Activated CD4-positive, alpha-beta memory T cell treated with anti-CD3 and anti-CD28 coated beads for 36 hours (primary cell): ENCODE measurements around the gene MAD1L1. TPM values are rescaled to one million over a fixed set of nuclear protein-coding genes. Genes with fewer than 3 reads are reported as not detected.

Experiments
- CTCF ChIA-PET: fragments of 350-600 bp; sonication (Branson Sonifier 250); formaldehyde crosslinking; loops from one replicate; lab custom pipeline; 2021; ENCODE audit warnings: antibody characterized with exemption, inconsistent platforms; lab: Charles Lee
- POLR2A ChIA-PET: fragments of 350-600 bp; sonication (Branson Sonifier 250); formaldehyde crosslinking; loops from one replicate; lab custom pipeline; 2021; ENCODE audit warnings: antibody characterized with exemption; lab: Charles Lee
- DNase-seq: peaks from one replicate; pipeline ENCODE4 v3.0.0-alpha.2; 2020
- H3K27ac Mint-ChIP-seq: one replicate; pipeline ENCODE4 v1.8.0; 2021; ENCODE audit warnings: mixed read lengths
- H3K27me3 Mint-ChIP-seq: one replicate; pipeline ENCODE4 v1.8.0; 2021; ENCODE audit warnings: mixed read lengths
- H3K36me3 Mint-ChIP-seq: one replicate; pipeline ENCODE4 v1.8.0; 2021; ENCODE audit warnings: mixed read lengths
- H3K4me1 Mint-ChIP-seq: one replicate; pipeline ENCODE4 v1.8.0; 2021; ENCODE audit warnings: low read depth, mixed read lengths
- H3K4me3 Mint-ChIP-seq: one replicate; pipeline ENCODE4 v1.8.0; 2021; ENCODE audit warnings: mild to moderate bottlenecking, mixed read lengths
- H3K9me3 Mint-ChIP-seq: one replicate; pipeline ENCODE4 v1.8.0; 2021; ENCODE audit warnings: mixed read lengths
- intact Hi-C: fragments of 100-400 bp; cut with micrococcal nuclease; formaldehyde crosslinking; loops from one replicate; pipeline ENCODE4 v1.15.1; 2023
- total RNA-seq, 2 experiments: library from RNA; stranded (reverse); gene quantifications; one replicate each; pipeline ENCODE4 v1.2.3, GENCODE V29; 2021

Gene MAD1L1
- total RNA-seq, 2 experiments from 2014 or later = 44.4 to 47.8 TPM

DNA sequence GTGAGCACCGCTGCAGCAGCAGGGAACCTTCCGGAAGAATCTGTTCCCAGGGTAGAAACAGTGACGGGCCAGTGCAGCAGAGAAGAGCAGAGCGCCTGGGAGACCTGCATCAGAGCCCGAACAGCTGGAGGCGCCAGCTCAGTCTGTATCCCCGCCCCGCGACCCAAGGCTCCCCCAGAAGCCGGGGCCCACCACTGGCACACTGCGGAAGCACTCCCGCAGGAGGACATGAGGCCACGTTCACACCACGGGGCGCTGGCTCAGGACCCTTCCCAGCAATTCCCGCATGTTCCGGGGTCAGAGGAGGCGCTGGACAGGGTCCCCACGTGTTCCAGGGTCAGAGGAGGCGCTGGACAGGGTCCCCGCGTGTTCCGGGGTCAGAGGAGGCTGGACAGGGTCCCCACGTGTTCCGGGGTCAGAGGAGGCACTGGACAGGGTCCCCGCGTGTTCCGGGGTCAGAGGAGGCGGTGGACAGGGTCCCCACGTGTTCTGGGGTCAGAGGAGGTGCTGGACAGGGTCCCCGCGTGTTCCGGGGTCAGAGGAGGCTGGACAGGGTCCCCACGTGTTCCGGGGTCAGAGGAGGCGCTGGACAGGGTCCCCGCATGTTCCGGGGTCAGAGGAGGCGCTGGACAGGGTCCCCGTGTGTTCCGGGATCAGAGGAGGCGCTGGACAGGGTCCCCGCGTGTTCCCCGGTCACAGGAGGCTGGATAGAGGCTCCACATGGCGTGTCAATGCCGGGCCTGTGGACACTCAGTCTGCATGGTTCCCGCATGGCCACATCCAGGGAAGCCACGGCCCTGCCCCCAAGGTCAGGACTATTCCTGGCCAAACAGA is 117.6 kb downstream of the MAD1L1 start:
- Mint-ChIP-seq H3K36me3 (peaks cover 1% of the 10 kb centered on the region), H3K27ac (no peak overlapping the region), H3K9me3 (no peaks in the 10 kb centered on the region), H3K4me3 (no peak overlapping the region), H3K4me1 (peaks cover 29% of the 10 kb centered on the region), H3K27me3 (no peaks in the 10 kb centered on the region)
- POLR2A ChIA-PET = no interaction called here
- CTCF ChIA-PET = no interaction called here
- no peak for DNase-seq
- intact Hi-C loops = no loop called here

DNA sequence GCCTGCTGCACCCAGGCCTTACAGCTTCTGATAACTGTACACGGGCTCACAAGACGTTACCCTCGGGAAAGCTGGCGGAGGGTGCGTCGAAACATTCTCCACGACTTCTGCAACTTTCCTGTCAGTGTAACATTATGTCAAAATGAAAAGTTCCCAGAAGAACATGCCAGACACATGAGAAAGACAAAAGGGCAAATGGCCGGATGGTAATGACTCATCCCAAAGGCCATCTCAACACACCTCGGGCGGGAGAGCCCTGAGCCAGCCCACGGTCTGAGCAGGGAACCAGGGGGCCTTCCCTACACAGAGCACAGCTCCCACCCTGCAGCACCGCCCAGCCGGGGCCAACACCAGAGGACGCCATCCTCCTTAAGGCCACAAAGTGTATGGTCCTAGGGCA is 118.7 kb downstream of the MAD1L1 start:
- ChIA-PET POLR2A (no interaction called here), CTCF (no interaction called here)
- Mint-ChIP-seq H3K9me3 (no peaks in the 10 kb centered on the region), H3K4me1 (peaks cover 31% of the 10 kb centered on the region), H3K36me3 (peaks cover 1% of the 10 kb centered on the region), H3K4me3 (no peak overlapping the region), H3K27ac (no peak overlapping the region), H3K27me3 (no peaks in the 10 kb centered on the region)
- no peak for DNase-seq
- intact Hi-C loops = no loop called here

DNA sequence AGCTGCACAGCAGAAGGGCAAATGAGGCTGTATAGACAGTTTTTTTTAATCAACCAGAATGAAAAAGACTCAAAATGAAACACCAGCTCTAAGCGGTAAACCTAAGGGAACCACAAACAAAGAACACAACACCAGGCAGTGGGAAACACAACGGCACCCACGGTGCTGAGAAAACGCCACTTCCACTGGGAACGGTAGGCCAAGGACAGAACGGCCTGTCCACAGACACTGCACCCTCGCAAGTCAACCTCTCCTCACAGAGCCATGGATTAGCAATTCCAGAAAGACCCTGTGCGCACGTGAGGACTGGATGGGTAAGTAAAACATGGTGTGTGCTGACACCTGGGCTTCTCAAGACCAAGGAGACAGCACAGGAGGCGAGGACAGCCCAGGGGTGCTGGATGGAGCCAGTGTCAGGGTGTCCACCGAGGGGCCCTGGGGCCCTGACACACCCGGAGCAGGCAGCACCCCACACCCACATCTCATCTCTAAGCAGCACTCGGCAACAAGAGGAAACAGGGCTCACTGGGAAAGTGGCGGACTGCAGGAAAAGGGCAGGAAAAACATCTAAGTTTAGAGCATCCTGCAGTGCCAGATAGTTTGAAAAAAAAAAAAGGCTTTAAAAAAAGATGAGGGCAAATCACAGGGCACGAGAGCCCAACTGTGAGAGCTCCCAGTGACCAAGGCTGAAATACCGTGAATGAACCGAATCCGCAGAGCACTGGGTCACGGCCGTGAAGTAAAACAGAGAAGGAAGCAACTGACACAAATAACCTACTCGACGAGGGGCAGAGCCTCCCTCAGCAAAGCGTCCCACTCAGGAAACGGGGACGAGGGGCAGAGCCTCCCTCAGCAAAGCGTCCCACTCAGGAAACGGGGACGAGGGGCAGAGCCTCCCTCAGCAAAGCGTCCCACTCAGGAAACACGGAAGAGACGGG is 120.2 kb downstream of the MAD1L1 start:
- H3K9me3 Mint-ChIP-seq = no peaks in the 10 kb centered on the region
- ChIA-PET CTCF (no interaction called here), POLR2A (no interaction called here)
- no peak for DNase-seq
- no peaks in the 10 kb centered on the region for H3K27me3 Mint-ChIP-seq
- H3K27ac Mint-ChIP-seq = peak overlapping the region; percentile 14
- H3K36me3 Mint-ChIP-seq = peaks cover 1% of the 10 kb centered on the region
- no peak overlapping the region for H3K4me3 Mint-ChIP-seq
- intact Hi-C loops = no loop called here
- peaks cover 31% of the 10 kb centered on the region for H3K4me1 Mint-ChIP-seq

DNA sequence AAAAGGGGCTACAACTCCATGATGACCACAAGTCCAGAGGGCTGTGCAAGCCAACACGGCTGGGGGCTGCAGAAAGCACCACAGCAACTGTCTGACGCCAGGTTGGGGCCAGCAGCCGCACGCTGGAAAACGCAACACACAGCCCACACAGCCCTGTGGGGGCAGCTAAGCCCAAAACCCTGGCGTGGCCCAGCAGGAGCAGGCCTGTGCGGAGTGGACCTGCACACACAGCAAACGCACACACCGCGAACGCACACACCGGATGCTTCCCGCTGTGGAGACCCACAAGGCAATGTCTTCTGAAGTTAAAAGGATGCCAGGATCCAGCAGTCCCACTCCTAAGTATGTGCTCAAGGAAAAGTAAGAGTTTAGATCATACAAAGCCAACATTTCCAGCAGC is 121.2 kb downstream of the MAD1L1 start:
- POLR2A ChIA-PET = no interaction called here
- intact Hi-C loops = no loop called here
- H3K27me3 Mint-ChIP-seq = no peaks in the 10 kb centered on the region
- CTCF ChIA-PET = no interaction called here
- H3K9me3 Mint-ChIP-seq = no peaks in the 10 kb centered on the region
- no peak overlapping the region for H3K4me3 Mint-ChIP-seq
- peaks cover 1% of the 10 kb centered on the region for H3K36me3 Mint-ChIP-seq
- peaks cover 31% of the 10 kb centered on the region for H3K4me1 Mint-ChIP-seq
- DNase-seq = no peak
- H3K27ac Mint-ChIP-seq = no peak overlapping the region

DNA sequence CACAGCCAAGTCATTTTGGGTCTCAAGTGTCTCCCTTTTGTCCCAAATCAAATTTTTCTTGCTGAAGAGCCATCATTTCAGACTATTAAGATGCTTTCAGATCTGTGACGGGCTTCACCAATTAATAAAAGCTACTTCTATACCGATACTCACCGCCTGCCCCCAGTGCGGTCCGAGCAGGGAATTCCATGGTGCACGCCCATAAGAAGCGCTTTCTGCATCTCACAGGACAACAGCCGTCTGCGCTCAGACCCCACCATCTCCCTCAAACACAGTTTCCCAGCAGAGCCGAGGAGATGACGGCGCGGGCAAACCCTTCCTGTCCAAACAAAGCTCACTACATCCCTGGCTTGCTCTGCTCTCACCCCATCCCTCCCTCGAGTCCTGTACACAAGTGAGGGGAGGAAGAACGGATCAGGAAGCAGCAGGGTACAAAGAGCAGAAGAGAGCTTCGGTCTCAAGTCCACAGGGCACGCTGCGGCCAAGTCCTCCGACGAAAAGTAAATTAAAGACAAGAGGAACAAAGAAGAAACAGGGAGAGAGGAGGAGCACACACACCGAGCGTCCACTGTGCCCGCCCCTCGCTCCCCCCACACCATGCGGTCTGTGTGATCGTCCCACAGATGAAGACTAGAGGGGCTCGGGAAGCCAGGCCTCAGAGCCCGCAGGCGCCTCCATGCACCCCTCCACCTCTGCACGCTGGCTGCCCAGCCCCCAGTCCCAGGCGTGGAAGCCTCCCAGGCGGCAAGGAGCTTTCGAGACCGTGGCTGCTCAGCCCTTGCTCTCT is 121.9 kb downstream of the MAD1L1 start:
- POLR2A ChIA-PET = no interaction called here
- H3K4me1 Mint-ChIP-seq = peaks cover 31% of the 10 kb centered on the region
- intact Hi-C loops = loop anchor here (1.0 kb wide), 1 partner anchor 92 kb away; no protein-coding TSS in a partner anchor
- no peak overlapping the region for H3K27ac Mint-ChIP-seq
- no peak for DNase-seq
- no peak overlapping the region for H3K4me3 Mint-ChIP-seq
- CTCF ChIA-PET = no interaction called here
- no peaks in the 10 kb centered on the region for H3K9me3 Mint-ChIP-seq
- no peaks in the 10 kb centered on the region for H3K27me3 Mint-ChIP-seq
- peaks cover 1% of the 10 kb centered on the region for H3K36me3 Mint-ChIP-seq

- Mint-ChIP-seq H3K27ac (peak overlapping the region; percentile 38), H3K27me3 (no peaks in the 10 kb centered on the region), H3K36me3 (peaks cover 1% of the 10 kb centered on the region), H3K4me1 (peaks cover 31% of the 10 kb centered on the region), H3K9me3 (no peaks in the 10 kb centered on the region), H3K4me3 (peak overlapping the region; percentile 21)
- peak; percentile 85 for DNase-seq
- intact Hi-C loops = loop anchor here (1.0 kb wide), 1 partner anchor 91 kb away; no protein-coding TSS in a partner anchor
- CTCF ChIA-PET = no interaction called here
- POLR2A ChIA-PET = no interaction called here
Observed at GRCh38 chr7:2109936-2110609, 122.7 kb downstream of the MAD1L1 start.

GRCh38 chr7:2109251-2109872 is 123.4 kb downstream of the MAD1L1 start:
- no peaks in the 10 kb centered on the region for H3K27me3 Mint-ChIP-seq
- no peaks in the 10 kb centered on the region for H3K9me3 Mint-ChIP-seq
- DNase-seq = no peak
- CTCF ChIA-PET = no interaction called here
- H3K4me1 Mint-ChIP-seq = peaks cover 34% of the 10 kb centered on the region
- intact Hi-C loops = no loop called here
- POLR2A ChIA-PET = no interaction called here
- H3K27ac Mint-ChIP-seq = no peak overlapping the region
- no peaks in the 10 kb centered on the region for H3K36me3 Mint-ChIP-seq
- no peak overlapping the region for H3K4me3 Mint-ChIP-seq

GRCh38 chr7:2108501-2109250 is 124.1 kb downstream of the MAD1L1 start:
- no peak overlapping the region for H3K4me3 Mint-ChIP-seq
- H3K27me3 Mint-ChIP-seq = no peaks in the 10 kb centered on the region
- DNase-seq = no peak
- H3K36me3 Mint-ChIP-seq = no peaks in the 10 kb centered on the region
- H3K4me1 Mint-ChIP-seq = peaks cover 41% of the 10 kb centered on the region
- ChIA-PET POLR2A (no interaction called here), CTCF (no interaction called here)
- H3K27ac Mint-ChIP-seq = no peak overlapping the region
- no peaks in the 10 kb centered on the region for H3K9me3 Mint-ChIP-seq
- intact Hi-C loops = no loop called here

DNA sequence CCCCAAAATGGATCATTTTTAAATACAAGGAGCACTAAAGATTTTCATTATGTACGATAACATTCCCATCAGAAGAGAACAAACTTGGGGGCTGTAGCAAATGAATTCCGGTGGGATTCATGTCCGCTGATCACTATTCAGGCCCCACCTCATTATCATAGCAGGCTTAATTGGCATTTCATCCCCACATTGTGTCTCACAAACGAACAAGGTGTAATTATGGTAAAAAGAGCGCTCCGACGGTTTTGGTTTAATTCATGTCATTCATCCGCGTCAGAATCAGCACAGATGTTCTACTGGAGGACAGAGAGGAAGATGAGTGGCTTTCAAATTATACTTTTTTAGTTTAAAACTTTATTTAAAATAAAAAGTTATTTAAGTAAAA is 124.7 kb downstream of the MAD1L1 start:
- H3K9me3 Mint-ChIP-seq = no peaks in the 10 kb centered on the region
- no peak overlapping the region for H3K27ac Mint-ChIP-seq
- ChIA-PET CTCF (no interaction called here), POLR2A (no interaction called here)
- H3K4me1 Mint-ChIP-seq = peaks cover 43% of the 10 kb centered on the region
- intact Hi-C loops = no loop called here
- no peaks in the 10 kb centered on the region for H3K27me3 Mint-ChIP-seq
- DNase-seq = no peak
- H3K4me3 Mint-ChIP-seq = no peak overlapping the region
- H3K36me3 Mint-ChIP-seq = no peaks in the 10 kb centered on the region

DNA sequence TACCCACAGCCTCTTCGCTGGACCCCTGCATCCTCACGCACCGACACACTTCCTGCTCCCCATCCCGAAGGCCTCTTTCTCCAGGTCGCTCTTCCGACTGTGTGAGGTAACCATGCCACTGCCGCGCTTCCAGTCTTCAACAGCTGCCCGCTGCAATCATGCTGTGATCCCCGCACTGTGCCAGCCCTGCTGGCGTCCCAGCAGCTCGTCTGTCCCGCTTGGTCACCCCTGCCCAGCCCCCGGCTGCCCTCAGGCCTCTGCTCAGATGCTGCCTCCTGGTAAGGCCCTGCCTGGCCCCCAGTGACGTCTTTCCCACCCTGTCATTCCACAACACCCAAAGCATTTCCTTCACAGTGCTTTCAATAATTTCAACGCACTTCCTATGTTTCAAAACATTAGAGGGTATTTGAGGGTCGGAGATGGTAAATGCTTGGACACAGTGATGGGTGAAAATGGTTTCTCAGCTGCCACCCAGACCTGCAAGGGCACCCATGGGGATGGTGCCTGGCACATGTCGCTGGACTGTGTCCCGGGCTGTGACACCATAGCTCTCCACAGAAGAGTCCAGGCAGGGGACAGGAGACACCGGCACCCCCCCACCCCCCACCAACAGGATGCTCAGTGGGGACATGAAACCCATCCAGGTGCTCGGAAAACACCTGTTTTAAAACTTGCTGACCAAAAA is 125.2 kb downstream of the MAD1L1 start:
- intact Hi-C loops = no loop called here
- CTCF ChIA-PET = interaction anchor here (0.8 kb wide), 1 partner anchor 88 kb away, joined by 3 read pairs; no protein-coding TSS in a partner anchor
- H3K4me3 Mint-ChIP-seq = no peak overlapping the region

More for the DNA sequence above, 125.2 kb downstream of the MAD1L1 start:
- DNase-seq = no peak
- H3K27me3 Mint-ChIP-seq = no peaks in the 10 kb centered on the region
- POLR2A ChIA-PET = no interaction called here
- no peaks in the 10 kb centered on the region for H3K9me3 Mint-ChIP-seq
- H3K4me1 Mint-ChIP-seq = peaks cover 37% of the 10 kb centered on the region
- no peaks in the 10 kb centered on the region for H3K36me3 Mint-ChIP-seq
- H3K27ac Mint-ChIP-seq = no peak overlapping the region
